GM23338 (cell line): ENCODE measurements around the gene SDF2L1. TPM values are rescaled to one million over a fixed set of nuclear protein-coding genes. Genes with fewer than 3 reads are reported as not detected.

Source experiments
- ATAC-seq: fragments of 200-7000 bp; cut with Tn5 transposase; 3 replicates; pipeline ENCODE4 v1.9.1; 2020
- DNase-seq: peaks from one replicate; pipeline ENCODE4 v3.0.0-alpha.2; 2015; ENCODE audit warnings: low spot score
- H2AFZ ChIP-seq: fragments of 200-600 bp; sonication (generic); 2 replicates; pipeline ENCODE4 v1.8.0; 2016; ENCODE audit warnings: antibody characterized with exemption, mild to moderate bottlenecking, moderate library complexity
- H3F3A ChIP-seq: fragments of 200-600 bp; sonication (generic); replicated peaks from 2 replicates; pipeline ENCODE4 v1.8.0; 2017; ENCODE audit warnings: antibody characterized with exemption, mixed run types, low read depth
- H3K27ac ChIP-seq: fragments of 200-600 bp; sonication (generic); 2 replicates; pipeline ENCODE4 v1.6.1; 2016; ENCODE audit warnings: low read depth
- H3K27me3 ChIP-seq: fragments of 200-600 bp; sonication (generic); 2 replicates; pipeline ENCODE4 v1.8.0; 2016; ENCODE audit warnings: mild to moderate bottlenecking, mixed run types, moderate library complexity; ENCODE audit not compliant: insufficient read depth
- H3K36me3 ChIP-seq: fragments of 200-600 bp; sonication (generic); 2 replicates; pipeline ENCODE4 v1.8.0; 2016; ENCODE audit warnings: mild to moderate bottlenecking; ENCODE audit not compliant: insufficient read depth
- H3K4me1 ChIP-seq: fragments of 200-600 bp; sonication (generic); 2 replicates; pipeline ENCODE4 v1.8.0; 2016; ENCODE audit warnings: mild to moderate bottlenecking, moderate library complexity; ENCODE audit not compliant: insufficient read depth
- H3K4me2 ChIP-seq: fragments of 200-600 bp; sonication (generic); 2 replicates; pipeline ENCODE4 v1.7.1; 2017; ENCODE audit warnings: mixed run types
- H3K4me3 ChIP-seq: fragments of 200-600 bp; sonication (generic); 2 replicates; pipeline ENCODE4 v1.6.1; 2016; ENCODE audit warnings: mixed run types
- H3K79me2 ChIP-seq: fragments of 200-600 bp; sonication (generic); replicated peaks from 2 replicates; pipeline ENCODE4 v1.8.0; 2017; ENCODE audit warnings: mild to moderate bottlenecking; ENCODE audit not compliant: insufficient read depth
- H3K9me2 ChIP-seq: fragments of 200-600 bp; sonication (generic); 2 replicates; pipeline ENCODE4 v1.8.0; 2017; ENCODE audit not compliant: insufficient read depth
- H4K20me1 ChIP-seq: fragments of 200-600 bp; sonication (generic); replicated peaks from 2 replicates; pipeline ENCODE4 v1.8.0; 2017; ENCODE audit warnings: mild to moderate bottlenecking; ENCODE audit not compliant: insufficient read depth
- H3K27ac Mint-ChIP-seq: 2 replicates; pipeline ENCODE4 v1.8.0; 2020; ENCODE audit warnings: inconsistent platforms, mild to moderate bottlenecking, moderate library complexity, mixed read lengths
- H3K27me3 Mint-ChIP-seq: 3 replicates; pipeline ENCODE4 v1.8.0; 2022; ENCODE audit warnings: low read depth, mild to moderate bottlenecking, moderate library complexity, mixed read lengths, inconsistent platforms; ENCODE audit not compliant: insufficient read depth, poor library complexity
- H3K36me3 Mint-ChIP-seq: 3 replicates; pipeline ENCODE4 v1.8.0; 2021; ENCODE audit warnings: low read depth, mild to moderate bottlenecking, inconsistent platforms, moderate library complexity, mixed read lengths
- H3K4me1 Mint-ChIP-seq: 3 replicates; pipeline ENCODE4 v1.8.0; 2020; ENCODE audit warnings: mild to moderate bottlenecking, inconsistent platforms, mixed read lengths
- H3K4me3 Mint-ChIP-seq: 3 replicates; pipeline ENCODE4 v1.8.0; 2021; ENCODE audit warnings: moderate library complexity, mild to moderate bottlenecking, inconsistent platforms, mixed read lengths
- H3K9me3 Mint-ChIP-seq: 3 replicates; pipeline ENCODE4 v1.8.0; 2020; ENCODE audit warnings: moderate library complexity, mild to moderate bottlenecking, inconsistent platforms, mixed read lengths
- CREB1 ChIP-seq: fragments of 250-450 bp; sonication (Bioruptor Pico); IDR thresholded peaks from 2 replicates; pipeline ENCODE4 v1.5.0; 2020; ENCODE audit warnings: low read depth, mild to moderate bottlenecking, moderate library complexity
- CTCF ChIP-seq, 2 experiments: fragments of 200-600 bp in 1 of 2; sonication (generic) in 1 of 2; conservative IDR thresholded peaks; 2 replicates each; pipeline versions ENCODE4 v1.5.1 to v1.6.1; 2016 to 2017; ENCODE audit warnings: antibody characterized with exemption in 2 of 2, low read depth in 2 of 2, mild to moderate bottlenecking in 2 of 2, moderate library complexity in 1 of 2
- STAT1 ChIP-seq: IDR thresholded peaks from one replicate; pipeline ENCODE4 v1.6.1; 2016; ENCODE audit warnings: antibody characterized with exemption; ENCODE audit not compliant: unreplicated experiment
- ZNF462 ChIP-seq: fragments of 250-450 bp; sonication (Bioruptor Pico); IDR thresholded peaks from 2 replicates; pipeline ENCODE4 v1.5.0; 2020; ENCODE audit warnings: mild to moderate bottlenecking, moderate library complexity
- polyA plus RNA-seq: library from polyadenylated mRNA; unstranded; fragments of >200 nt; fragmentation: Nextera tagmentation; extraction: Ambion mirVana; gene quantifications from 2 replicates; pipeline ENCODE4 v1.2.1, GENCODE V29; 2016
- total RNA-seq: library from RNA; depleted of rRNA; stranded (reverse); fragments of >200 nt; shearing (Covaris generic); gene quantifications from 2 replicates; pipeline ENCODE4 v1.2.3, GENCODE V29; 2014

The SDF2L1 gene
- total and polyA plus RNA-seq, 2 experiments from 2014 or later = 62.3 to 72.7 TPM

GRCh38 chr22:21624880-21625791 lies 17.0 kb upstream of the SDF2L1 start (continued):
- TF ChIP-seq ZNF462 (CRISPR knock-in tag) (no peak), CREB1 (CRISPR knock-in tag) (no peak), CTCF (conservative IDR thresholded peaks at IDR 0.05; ENCODE audit: low read depth in 2 of 2) (no peak), STAT1 (no peak)

GRCh38 chr22:21626073-21626734 lies 15.9 kb upstream of the SDF2L1 start:
- Histone ChIP-seq H3K27ac (no peak overlapping the region), H3K79me2 (peaks cover 12% of the 10 kb centered on the region), H3K4me3 (no peak overlapping the region), H3K9me2 (no peaks in the 10 kb centered on the region), H3F3A (peaks cover 32% of the 10 kb centered on the region; the same call in 1 of the 2 replicates), H2AFZ (no peak overlapping the region), H3K27me3 (no peaks in the 10 kb centered on the region), H3K4me1 (peaks cover 14% of the 10 kb centered on the region; the same call in 1 of the 2 replicates), H3K4me2 (no peak overlapping the region), H3K36me3 (peaks cover 8% of the 10 kb centered on the region), H4K20me1 (peaks cover 53% of the 10 kb centered on the region)
- no peak for DNase-seq
- Mint-ChIP-seq H3K9me3 (peaks cover 10% of the 10 kb centered on the region; the same call in 2 of the 3 replicates), H3K4me3 (no peak overlapping the region), H3K36me3 (peaks cover 37% of the 10 kb centered on the region), H3K27ac (no peak overlapping the region), H3K4me1 (peaks cover 27% of the 10 kb centered on the region), H3K27me3 (peaks cover 28% of the 10 kb centered on the region)
- ATAC-seq = no peak
- TF ChIP-seq ZNF462 (CRISPR knock-in tag) = no peak
